AG04449 (cell line): ENCODE measurements around the gene OLFM1.

Source experiments
- CTCF ChIA-PET: fragments of 350-600 bp; formaldehyde crosslinking; extraction: SDS; loops from one replicate; lab custom pipeline; 2021; ENCODE audit warnings: antibody characterized with exemption; lab: Yijun Ruan, JAX
- POLR2A ChIA-PET: fragments of 400-600, 350-600 bp; formaldehyde crosslinking; extraction: SDS; loops from one replicate; lab custom pipeline; 2020; ENCODE audit warnings: antibody characterized with exemption, inconsistent platforms; lab: Yijun Ruan, JAX
- DNase-seq: peaks from one replicate; pipeline ENCODE4 v3.0.0-alpha.2; 2010; ENCODE audit warnings: low read depth, low spot score
- H3K4me3 ChIP-seq: 2 replicates; pipeline ENCODE4 v1.5.1; 2011; ENCODE audit warnings: low read depth, mild to moderate bottlenecking, control low read depth, low read length
- CTCF ChIP-seq: IDR thresholded peaks from one replicate; pipeline ENCODE4 v1.5.1; 2011; ENCODE audit warnings: mild to moderate bottlenecking, moderate library complexity, low read length, control low read depth, inconsistent platforms; ENCODE audit not compliant: insufficient read depth; ENCODE audit errors: missing control alignments

The OLFM1 gene

GRCh38 chr9:135163023-135163780, 75.7 kb downstream of the OLFM1 start:
- no peak for TF ChIP-seq CTCF
- no peak for DNase-seq
- H3K4me3 ChIP-seq, result no peak overlapping the region
- ChIA-PET CTCF (no interaction called here), POLR2A (no interaction called here)

GRCh38 chr9:135164036-135164435, 76.6 kb downstream of the OLFM1 start:
- POLR2A ChIA-PET, result no interaction called here
- DNase-seq, result no peak
- TF ChIP-seq CTCF, result no peak
- H3K4me3 ChIP-seq, result no peak overlapping the region
- CTCF ChIA-PET, result no interaction called here

- ChIA-PET CTCF (no interaction called here), POLR2A (no interaction called here)
- no peak for TF ChIP-seq CTCF
- no peak overlapping the region for H3K4me3 ChIP-seq
- DNase-seq, result no peak
These were observed 77.7 kb downstream of the OLFM1 start for GRCh38 chr9:135165003-135165711.

GRCh38 chr9:135165756-135166519, 78.5 kb downstream of the OLFM1 start:
- no peak overlapping the region for H3K4me3 ChIP-seq
- CTCF ChIA-PET, result no interaction called here
- POLR2A ChIA-PET, result no interaction called here
- no peak for TF ChIP-seq CTCF
- DNase-seq, result no peak

GRCh38 chr9:135166565-135166964, 79.1 kb downstream of the OLFM1 start:
- CTCF ChIA-PET, result no interaction called here
- H3K4me3 ChIP-seq, result no peak overlapping the region
- TF ChIP-seq CTCF, result no peak
- DNase-seq, result no peak
- POLR2A ChIA-PET, result no interaction called here

GRCh38 chr9:135167356-135167755, 79.9 kb downstream of the OLFM1 start:
- TF ChIP-seq CTCF, result no peak
- ChIA-PET CTCF (no interaction called here), POLR2A (no interaction called here)
- DNase-seq, result no peak
- H3K4me3 ChIP-seq, result no peak overlapping the region
